ENCODE results near the gene EPB41L2.
A peak's percentile ranks its signal among the peaks of the same experiment; 100 is the strongest.
"Not testable (repeated sequence)": the region's sequence is repeated elsewhere in the genome, so short reads cannot be mapped to it uniquely, and the experiment has no call there.

Gene EPB41L2

DNA sequence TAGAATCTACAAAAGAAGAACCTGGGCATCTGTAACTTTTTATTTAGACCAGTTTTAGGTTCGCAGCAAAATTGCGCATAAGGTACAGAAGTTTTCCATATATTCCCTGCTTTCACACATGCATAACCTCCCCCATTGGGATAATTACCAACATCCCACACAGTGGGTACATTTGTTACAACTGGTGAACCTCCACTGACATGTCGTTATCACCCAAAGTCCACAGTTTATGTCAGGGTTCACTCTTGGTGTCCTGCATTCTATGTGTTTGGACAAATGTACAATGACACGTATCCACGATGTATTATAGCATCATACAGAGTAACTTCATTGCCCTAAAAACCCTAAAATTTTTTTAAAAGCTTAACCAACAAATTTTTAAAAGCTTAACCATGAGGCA, 126.1 kb downstream of the EPB41L2 start:
- no peak for DNase-seq

DNA sequence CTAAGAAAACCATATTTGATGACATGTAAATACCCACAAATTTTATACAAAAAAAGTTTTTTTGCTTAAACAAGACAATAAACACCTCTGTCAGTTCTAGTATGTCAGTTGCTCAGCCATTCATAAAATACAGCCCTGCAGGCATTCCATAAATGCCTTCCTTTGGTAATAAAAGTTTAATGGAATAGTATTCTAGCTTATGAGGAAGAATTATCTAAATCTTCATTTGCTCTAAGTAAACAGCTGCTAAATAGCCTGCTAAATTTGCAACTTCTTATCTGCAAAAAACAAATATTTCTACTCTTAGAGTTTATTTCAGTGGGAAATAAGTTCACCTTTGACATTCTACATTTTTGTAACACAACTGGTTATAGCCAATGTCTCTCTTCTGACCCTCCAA, 127.1 kb downstream of the EPB41L2 start:
- no peak for DNase-seq

DNA sequence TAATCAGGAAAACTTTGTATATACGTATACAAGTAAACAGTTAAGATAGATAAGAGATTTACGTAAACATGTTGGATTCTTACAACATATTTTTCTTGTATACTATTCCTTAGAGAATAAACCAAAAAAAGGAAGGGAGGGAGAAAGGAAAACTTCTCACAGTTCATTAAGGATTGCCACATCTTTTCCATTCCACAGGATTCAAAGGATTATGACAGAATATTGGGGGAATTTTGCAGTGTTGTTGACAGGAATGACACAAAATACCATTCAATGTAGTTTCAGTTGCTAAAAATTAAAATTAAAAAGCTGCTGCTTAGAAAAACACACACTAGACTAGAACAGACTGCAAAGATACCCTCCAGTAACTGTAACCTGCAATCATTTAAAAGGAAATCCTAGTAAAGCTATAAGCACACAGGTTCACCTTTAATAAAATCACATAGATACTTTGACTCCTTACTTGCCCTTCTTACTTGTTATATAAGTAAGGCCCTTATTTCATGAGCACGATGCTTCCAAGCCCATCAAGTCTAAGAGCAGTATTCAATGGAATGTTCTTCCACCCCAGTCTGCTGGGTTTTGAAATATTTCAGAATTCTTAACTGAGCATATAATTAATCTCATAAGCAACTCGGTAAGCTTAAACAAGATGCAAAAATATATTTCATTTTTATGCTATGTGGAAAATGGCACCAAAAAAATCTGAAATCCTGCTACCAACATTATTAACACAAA, 128.0 kb downstream of the EPB41L2 start:
- DNase-seq, result no peak

DNA sequence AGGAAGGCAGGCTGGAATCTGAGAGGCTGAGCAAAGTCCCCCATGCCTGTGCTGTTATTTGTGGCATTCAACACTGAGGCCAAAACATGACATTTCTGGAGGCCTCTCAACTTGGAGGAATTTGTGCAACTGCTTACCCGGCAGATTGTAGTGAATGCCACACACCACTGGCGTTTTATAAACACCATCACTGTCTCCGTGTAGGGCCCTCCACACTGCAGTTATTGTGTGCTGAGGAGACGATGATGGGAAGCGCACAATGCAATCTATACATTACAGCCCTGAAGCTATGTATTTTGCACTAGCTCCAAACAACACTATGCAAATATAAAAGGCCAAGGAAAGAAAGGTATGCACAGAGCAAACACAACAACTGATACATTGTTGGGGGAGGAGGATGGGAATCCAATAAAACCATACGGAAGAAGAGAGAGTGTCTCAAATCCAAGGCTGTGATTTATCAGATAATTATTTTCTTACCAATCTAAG, 129.3 kb downstream of the EPB41L2 start:
- no peak for DNase-seq

DNA sequence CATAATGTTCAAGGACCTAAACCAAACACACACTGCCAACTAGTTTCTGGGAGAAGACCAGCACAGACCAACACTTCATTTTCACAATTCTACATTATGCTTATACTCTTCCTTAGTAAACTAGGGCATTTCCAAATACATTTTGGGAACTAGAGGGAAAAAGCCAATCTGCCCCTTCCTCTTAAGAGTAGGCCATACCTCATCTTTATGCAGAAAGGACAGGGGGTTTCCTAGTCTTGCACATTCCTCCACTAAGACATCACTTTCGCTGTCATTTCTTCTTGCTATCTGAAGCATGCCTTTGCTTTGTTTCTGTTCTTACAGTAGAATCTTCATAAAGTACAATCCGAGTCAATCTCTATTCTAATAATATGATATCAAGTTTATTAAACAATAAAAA, 130.1 kb downstream of the EPB41L2 start:
- no peak for DNase-seq

DNA sequence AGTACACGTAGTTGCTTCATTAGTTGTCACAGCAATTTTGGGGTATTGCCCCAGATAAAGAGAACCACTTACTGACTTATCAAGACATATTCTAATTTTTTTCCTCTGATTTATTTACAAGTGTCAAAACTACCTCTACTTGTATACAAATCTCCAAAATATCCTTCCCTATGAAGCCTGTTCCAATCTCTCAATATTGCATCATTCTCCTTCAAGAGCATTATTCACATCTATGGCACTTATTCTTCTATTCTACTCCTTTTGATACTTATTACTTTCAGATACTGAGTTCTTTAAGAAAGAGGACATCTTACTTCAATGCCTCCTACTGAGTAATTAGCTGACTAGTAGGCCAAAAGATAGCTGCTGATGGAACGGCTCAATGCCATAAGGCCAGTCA, 130.6 kb downstream of the EPB41L2 start:
- no peak for DNase-seq

DNA sequence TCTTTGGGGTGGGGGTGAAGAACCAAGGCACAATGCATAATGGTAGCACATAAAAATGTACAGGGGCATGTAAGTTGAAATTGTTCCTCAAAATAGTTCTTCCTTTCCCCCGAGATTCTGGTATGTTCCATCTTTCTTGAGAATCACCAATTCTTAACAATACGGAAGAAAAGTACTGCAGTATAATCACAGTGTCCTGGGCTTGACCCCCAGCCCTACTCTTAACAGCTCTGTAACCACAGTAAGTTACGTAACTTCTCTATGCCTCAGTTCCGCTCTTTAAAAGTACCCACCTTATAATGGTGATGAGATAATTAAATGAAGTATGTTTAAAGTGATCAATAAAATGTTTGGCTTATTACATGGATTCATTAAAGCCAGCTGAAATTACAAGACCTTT, 131.4 kb downstream of the EPB41L2 start:
- no peak for DNase-seq

DNA sequence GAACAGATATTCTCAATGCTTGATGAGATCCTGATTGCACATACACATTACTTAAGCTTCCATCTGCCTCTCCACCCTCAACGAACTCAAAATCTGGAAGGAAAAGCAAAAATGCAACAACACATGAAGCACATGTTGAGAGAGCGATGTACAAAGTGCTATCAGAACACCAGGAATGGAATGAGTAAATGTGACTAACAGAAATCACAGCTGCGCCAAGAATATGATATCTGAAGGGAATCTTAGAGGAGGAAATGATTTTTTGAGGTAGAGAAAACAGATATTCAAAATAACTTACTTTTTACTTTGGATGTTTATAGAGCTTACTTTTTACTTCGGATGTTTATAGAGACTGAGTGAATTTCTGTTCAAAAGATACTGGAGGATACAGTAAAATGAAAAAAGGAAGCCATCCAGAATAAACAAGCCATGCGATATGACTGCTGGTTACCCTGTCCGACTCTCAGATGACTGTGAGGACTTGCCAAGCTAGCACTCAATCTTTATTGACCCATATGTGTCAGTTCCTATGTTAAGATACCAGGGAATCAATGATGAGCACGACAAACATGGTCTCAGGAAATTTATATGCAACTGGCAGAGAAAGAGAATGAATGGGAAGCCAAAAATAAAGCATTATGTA, 133.9 kb downstream of the EPB41L2 start:
- DNase-seq, result no peak

DNA sequence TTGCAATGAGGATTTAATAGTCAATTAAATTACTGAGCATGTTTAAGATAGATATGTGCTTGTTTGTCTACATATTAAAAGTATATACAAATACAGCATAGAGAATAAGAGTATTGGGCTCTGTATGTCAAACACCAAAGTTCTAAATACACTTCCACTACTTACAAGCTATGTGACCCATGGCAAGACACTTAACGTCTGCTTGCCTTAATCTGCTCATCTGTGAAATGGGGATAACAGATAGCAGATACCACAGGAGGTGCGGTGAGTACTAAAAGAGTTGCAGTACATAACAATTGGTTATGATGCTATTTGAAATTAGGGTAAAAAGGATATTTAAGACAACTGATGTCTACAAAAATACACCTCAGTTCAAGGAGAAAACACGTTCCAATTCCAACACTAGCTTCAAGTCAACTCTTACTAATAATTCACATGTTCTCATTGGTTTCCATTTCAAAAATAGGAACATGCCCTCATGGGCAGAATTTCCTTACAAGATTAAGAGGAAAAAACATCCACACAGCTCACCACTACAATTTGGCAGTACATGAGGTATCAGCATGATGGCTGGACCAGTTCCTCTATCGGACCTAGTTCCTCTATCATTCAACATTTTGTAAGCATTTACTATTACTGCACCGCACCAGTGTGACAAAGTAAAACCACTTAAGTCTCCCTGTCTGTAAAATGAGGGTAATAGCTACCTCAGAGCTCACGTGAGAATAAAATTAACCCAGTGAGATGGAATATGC, 134.7 kb downstream of the EPB41L2 start:
- DNase-seq, result no peak

DNA sequence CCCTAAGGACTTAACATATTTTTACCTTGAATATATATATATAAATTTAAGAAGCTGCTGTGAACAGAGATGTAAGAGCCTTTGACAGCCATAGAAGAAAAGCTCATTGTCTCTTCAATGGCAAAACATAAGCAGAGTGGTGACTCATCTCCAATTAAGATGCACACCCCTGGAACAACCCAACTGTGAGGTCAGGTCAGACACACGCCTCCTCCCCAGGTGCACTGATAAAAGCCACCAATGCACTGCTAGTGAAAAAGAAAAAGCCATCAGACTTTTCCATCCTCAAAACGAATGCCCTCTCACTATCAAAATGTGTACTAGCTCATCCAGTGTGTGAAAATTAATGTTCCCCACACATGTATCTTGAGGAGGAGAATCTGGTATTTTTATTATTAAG, 135.7 kb downstream of the EPB41L2 start:
- no peak for DNase-seq

DNA sequence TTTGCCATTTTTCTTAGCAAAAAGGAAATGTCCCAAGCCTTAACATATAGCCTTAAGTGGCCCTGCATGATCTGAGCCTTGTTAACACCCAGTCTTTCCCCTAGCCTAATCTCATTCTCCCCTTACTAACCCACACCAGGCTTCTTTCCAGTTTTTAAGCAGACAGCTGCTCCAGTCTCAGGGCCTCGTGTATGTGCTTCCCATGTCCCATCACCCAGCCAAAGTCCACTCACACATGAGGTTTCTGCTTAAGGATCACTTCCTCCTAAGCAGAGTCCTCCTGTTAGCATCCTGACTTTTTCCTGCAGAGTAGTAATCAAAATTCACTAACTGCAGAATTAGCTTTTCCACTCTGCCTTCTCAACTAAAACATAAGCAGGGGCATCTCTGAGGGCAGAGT, 139.7 kb downstream of the EPB41L2 start:
- DNase-seq, result no peak

DNA sequence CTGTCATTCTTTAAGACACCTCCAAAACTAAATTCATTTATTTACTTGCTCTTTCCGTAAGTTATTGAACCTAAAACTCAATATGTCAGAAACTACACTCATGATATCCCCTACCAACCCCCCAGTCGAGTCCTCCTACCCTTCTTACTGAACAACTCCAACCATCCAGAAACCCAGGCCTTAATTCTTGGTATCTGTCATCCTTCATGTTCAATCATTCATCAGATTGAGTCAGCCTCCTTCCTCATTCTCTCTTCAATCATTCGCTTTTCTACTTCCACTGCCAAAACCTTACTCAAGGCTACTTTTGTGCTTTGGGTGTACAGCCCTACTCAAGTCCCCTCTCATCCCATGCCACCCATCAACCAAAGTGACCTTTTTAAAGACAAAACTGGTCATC, 140.1 kb downstream of the EPB41L2 start:
- DNase-seq, result no peak

DNA sequence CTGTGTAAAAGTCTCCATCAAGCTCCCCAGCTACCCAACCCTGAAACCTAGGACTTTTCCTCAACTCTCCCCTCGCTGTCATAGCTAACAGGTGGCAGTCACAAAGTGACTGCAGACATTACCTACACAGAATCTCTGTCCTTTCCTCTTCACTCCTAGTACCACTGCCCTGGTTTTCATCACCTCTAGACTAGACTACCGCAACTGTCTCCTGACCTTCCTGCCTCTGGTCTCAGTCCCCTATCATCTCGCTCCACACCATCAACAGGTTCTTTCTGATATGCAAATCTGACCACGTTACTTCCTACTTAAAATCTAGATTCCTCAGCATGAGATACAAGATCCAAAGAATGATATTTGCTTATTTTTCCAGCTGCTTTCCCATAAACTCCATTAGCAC, 142.1 kb downstream of the EPB41L2 start:
- no peak for DNase-seq

DNA sequence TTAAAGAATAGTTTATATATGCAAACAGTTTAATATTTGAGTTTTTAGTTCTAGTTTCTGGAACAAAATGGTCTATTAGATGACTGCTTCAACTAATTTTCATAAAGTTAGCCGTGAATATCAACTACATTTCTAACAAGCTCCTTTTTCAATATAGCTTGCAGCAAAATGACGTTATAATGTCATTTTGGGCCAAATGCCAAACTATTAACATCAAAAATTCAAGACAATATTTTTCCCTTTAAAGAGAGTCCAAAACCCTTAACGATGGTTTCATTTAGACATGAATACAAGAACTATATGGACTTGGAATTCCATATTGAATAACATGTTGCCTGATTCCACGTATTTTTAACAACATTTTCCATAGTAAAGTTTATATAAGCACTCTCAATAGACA, 144.9 kb downstream of the EPB41L2 start:
- DNase-seq, result no peak

DNA sequence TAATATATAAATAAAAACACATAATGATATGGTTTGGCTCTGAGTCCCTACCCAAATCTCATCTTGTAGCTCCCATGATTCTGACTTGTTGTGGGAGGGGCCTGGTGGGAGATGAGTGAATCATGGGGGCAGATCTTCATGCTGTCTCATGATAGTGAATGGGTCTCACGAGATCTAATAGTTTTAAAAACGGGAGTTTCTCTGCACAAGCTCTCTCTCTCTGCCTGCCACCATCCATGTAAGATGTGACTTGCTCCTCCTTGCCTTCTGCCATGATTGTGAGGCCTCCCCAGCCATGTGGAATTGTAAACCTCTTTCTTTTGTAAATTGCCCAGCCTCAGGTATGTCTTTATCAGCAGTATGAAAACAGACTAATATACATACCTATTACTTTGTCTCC, 147.4 kb downstream of the EPB41L2 start:
- DNase-seq, result not testable (repeated sequence)

DNA sequence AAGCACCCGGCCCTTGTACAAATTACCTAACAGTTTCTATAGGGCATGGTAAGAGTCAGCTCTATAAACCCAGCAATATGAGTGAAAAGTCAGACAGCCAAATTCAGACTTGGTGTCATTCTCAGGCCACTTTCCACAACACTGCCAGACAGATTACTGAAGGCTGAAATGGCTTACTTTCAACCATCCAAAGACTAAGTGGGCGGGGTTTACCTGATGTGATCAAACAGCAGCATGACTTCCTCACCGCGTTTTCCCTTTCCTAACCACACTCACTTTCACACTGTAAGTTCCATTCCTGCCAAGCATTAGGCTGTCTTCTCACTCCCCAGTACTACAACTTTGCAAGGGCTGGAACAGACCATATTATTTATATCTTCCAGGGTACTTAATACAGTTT, 149.9 kb downstream of the EPB41L2 start:
- DNase-seq, result peak; percentile 13

DNA sequence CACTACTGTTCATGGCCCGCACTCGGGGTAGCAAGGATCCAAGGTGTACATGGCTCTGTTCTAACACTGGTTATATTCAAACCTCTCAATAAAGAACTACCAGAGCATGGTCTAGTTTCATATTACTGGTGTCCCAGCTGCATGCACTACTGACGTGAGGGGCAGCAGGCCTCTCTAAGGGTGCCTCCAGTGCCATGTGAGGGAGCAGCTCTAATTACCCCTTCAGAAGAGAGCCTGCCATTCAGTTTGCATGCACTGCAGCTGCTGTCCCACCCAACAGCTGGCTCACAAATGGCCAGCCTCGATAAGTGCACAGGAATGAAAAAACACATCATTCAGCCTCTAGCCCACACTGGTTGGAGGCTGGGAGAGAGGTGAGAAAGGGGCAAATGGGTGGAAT, 150.6 kb downstream of the EPB41L2 start:
- DNase-seq, result no peak

DNA sequence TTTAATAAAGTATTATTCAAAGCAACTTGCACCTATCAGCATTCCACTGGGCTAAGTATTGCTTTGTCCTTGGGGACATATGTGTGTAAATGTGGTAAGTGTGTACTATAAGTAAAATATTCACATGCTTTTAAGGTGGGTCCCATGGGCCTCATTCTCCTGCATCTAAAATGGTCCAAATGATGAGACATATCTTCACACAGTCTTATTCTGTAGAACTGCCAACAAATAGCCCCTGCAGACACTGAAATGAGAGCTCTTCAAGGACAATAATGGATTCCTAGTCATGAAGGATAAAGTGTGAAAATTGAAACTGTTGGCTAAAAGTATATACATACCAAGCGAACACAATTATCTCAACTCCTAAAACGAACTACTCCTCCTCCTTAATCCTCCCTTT, 154.1 kb downstream of the EPB41L2 start:
- no peak for DNase-seq

DNA sequence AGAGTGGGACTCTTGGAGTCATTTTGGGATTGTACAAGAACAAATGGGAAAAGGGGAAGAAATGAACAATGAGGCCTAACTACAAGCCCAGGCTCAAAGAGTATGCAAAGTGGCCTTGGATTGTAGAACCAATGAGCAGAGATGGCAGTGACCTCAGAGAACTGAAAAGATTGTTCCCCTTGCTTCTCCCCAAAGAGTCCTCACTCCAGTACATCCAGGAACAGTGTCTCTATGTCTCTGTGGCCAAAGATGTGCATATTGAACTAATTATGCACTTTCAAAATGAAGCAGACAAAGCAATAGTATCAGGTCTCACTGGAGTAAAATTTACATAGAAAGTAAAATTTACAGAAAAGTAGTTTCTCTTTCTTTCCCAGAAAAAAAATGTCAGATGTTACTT, 154.9 kb downstream of the EPB41L2 start:
- DNase-seq, result no peak

DNA sequence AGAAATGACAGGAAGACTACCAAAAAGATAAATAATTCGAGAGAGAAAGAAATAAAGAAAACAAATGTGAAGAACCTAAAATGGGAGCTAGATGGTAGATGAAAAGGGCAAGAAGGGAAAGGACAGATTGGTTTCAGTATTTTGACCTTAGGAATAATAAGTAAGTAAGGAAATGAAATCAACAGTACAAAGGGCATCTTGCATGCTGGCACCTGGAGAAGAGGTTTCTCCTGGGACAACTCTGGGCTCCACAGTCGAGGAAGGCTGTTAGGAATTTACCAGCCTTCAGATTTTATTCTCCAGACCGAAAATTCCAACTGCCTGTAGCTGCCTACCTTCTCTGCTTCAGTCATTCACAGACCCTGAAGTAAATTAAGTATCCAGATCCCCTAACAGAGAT, 155.4 kb downstream of the EPB41L2 start:
- DNase-seq, result no peak

DNA sequence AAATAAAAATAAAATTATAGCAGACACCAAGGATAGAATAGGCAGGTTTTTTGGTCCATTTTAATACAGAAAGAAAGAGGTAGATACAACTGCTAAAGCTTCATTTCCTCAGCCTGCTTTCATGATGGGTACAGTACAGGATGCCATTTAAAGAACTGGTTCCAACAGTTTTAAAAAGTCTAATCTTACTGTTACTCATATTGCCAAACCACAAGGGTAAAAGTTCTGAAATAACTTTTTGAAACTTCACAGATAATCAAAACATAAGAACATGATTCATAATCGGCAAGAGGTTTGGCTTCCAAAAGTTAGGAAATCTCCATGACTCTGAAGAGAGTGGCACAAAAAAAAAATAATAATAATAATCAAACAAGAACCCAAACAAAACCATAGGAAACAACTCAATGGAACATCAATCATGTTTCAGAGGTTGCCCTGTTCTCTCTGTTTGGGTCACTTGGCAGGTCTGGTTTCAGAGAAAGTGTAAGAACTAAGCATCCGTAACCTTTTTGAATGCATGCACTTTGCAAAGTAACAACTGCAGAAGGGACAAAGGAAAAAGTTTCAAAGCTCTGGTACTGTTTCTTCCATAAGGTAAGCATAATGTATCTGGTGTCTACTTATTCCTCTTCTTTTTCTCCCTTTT, 156.2 kb downstream of the EPB41L2 start:
- no peak for DNase-seq

DNA sequence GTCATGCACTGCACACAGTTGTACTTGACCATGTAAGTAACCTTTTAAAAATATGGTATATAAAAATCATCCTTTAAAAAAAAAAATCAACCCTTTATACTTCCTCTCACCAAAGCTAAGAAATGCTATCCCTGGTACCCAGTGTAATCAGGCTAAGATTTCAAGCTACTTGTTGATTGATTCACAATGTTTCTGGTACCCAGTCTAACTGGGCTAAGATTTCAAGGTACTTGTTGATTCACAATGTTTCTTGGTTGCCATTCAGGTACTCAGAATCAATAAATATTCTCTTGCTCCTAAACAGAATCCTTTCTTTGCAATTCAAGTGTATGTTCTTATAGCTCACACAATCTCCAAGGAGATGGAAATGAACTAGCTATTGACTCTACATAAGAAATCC, 159.4 kb downstream of the EPB41L2 start:
- no peak for DNase-seq

DNA sequence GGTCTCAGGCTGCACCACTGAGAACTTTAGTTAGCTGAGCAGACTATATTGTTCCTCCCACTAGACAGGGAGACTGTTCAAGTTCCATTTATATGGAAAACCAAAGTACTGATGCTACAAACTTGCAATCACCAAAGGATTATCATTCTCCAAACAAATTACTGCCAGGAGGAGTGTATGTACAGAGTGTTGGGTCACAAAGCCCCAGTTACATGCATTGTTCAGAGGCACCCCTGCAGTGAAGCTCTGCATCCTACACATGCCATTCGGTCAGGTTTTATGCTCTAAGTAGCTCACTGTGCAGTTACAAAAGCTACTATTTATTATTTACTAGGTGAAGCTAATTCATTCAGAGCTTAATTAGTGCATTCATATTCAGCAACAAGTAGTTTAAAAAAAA, 160.0 kb downstream of the EPB41L2 start:
- no peak for DNase-seq

DNA sequence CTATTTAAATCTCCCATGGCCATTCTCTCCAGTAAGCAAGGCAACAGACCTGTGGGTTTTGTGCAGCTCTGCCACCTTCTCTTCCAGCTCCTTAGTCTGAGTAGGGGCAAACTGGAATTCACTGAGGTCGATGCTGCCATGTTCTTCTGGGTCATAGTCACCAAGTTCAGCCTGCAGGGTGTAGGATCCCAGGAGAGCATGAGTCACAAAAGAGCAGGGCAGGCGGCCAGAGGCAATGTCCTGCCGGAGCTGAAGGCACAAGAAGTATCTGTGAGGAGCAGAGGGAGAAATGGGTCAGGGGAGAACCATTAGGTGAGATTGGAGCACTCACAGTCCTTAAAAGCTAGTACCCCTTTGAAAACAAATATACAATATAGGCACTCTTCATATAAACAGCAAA, 162.1 kb downstream of the EPB41L2 start:
- no peak for DNase-seq
